SH-SY5Y (cell line): Measurements from ENCODE around the gene RFC5.

Experiments used
- GATA2 ChIP-seq: IDR thresholded peaks from 2 replicates; pipeline ENCODE4 v1.6.1; 2011; ENCODE audit warnings: mild to moderate bottlenecking, low read depth, low read length
- GATA3 ChIP-seq: IDR thresholded peaks from 2 replicates; pipeline ENCODE4 v1.6.1; 2011; ENCODE audit warnings: low read depth, mild to moderate bottlenecking, low read length, moderate library complexity

GRCh38 chr12:118034429-118035189 lies 18.1 kb downstream of the RFC5 start:
- TF ChIP-seq GATA3 (no peak), GATA2 (no peak)
